GM19193 (cell line): ENCODE measurements around the gene B4GALT5.

Source experiments
- POLR2A ChIP-seq: IDR thresholded peaks from 4 replicates; pipeline ENCODE4 v1.6.1; 2011; ENCODE audit not compliant: insufficient read depth, insufficient read length; ENCODE audit errors: extremely low read depth

The B4GALT5 gene

GRCh38 chr20:49616154-49617007 is 97.3 kb downstream of the B4GALT5 start:
- TF ChIP-seq POLR2A, result no peak

DNA sequence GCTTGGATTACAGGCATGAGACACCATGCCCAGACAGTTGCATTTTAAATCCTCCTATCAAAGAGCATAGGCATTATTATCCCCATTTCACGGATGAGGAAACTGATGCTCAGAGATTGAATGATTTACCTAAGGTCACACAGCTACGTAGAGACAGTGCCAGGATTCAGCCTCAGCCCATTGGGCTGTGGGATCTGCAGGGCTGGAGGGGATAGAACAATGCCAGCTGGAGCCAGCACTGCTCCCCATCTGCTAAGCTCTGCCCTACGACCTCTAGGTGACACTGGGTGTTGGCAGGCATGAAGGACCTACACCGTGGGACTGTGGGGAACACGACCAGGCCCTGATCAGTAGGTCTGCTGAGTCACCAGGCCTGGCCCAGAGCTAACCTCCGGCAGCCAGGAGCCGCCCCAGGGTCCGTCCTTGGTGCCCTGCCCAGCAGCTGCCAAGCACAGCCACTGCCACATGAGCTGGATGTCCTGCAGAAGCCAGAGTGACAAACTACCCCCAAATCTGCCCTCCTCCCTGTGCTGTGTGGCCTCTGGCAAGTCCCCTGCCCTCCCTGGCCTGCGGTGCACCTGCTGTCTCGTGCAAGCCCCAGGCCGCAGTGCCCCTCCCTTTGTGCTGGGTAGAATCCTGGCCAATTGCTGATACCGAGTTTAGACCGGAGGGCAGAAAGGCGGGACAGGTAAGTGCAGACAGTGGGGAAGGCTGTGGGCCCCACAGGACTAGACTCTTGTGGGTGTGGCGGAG is 98.1 kb downstream of the B4GALT5 start:
- TF ChIP-seq POLR2A, result no peak

DNA sequence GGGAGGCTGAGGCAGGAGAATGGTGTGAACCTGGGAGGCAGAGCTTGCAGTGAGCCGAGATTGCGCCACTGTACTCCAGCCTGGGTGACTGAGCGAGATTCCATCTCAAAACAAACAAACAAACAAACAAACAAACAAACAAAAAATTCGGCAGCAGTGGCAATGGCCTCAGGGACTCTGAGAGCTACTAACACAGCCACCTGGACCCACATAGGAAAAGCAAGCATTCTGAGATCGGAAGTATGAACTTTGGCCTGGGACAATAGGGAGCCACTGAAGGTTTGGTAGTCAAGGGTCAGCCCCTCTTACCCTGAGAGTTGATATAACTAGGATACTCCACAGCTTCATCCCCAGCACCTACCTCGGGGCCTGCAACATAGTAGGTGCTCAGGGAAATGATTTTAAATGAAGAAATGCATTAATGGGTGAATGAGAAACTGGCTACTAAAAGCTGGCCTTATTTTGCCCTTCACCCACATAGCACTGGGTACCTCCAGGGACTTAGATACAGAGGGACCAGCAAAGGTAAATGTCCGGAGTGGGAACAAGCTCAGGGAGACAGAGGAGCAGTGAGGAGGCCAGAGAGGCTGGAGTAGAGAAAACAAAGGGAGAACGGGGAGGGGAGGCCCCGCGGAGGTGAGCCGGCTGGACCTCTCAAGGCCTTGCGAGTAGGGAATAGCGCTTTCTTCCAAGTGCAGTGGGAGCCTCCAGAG is 99.2 kb downstream of the B4GALT5 start:
- no peak for TF ChIP-seq POLR2A

GRCh38 chr20:49612127-49612738 is 101.4 kb downstream of the B4GALT5 start:
- TF ChIP-seq POLR2A, result no peak

DNA sequence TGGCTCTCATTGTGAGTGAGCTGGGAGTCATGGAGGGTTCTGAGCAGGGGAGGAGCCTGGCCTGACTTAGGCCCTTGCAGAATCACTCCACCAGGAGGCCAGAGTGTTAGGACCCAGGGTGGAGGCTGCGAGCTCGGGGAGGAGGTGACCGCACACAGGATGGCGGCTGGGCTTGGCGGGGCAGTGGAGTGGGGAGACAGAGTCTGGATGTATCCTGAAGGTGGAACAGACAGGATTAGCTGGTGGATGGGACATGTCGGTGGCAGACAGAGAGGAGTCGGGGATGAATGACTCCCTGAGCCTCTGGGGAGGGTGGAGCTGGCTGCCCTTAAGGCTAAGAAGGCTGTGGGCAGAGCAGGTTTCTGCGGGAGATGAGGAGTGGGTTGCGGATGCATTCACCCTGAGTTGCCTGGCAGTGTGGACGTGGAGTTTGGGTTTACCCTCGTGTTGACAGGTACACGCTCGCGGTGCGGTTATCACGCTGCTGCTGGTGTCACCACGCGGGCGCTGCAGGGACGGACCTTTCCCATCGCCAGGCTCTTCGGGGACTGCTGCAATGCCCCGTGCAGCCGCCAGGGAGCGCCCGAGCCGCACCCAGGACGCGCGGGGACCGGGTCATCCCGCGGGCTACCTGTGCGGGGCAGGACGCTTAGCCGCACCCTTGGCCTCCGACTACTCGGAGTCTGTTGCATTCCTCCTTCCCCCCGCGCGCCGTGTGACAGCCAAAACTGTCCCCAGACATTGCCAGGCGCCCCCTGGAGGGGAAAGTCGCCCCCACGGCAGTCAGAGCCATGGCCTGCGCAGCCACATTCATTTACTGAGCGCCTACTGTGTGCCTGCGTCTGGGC is 102.8 kb downstream of the B4GALT5 start:
- no peak for TF ChIP-seq POLR2A

DNA sequence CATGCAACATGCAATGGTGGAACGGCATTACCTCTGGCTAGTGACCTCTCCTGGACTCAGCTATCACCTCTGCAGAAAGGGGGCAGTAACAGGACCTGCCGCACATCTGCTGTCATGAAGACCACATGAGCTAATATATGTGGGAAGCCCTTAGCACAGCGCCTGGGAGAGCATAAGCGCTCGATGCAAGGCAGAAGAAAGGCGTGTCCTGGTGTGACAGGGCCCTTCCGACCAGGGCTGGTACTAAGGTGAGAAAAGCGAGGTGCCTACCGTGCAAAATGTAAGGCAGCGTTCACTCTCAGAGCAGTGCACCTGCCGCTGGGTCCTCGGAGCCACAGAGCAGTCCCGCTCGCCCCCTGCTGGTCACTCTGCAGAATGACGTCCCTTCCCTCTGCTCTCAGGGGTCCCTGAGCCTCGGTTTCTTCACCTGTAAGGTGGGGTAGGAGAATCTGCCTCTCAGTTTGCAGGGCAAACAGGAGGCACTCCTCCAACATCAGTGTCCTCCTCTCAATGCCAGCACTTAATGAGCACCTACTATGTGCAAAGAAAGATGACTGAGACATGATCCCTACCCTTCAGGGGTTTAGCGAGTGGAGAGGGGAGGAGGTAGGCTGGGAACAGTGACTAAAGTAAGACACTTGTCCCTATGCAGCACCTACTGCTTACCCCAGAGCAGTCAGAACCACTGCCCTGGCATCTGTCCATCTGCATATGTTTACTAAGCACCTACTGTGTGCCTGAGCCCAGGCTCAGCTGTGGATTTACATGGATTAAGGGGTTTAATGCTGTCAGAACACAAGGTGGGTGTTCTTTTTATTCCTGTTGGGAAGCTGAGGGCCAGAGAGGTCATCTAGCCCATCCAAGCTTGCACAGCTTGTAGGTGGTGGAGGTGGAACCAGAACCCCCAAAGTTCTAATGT is 104.7 kb downstream of the B4GALT5 start:
- TF ChIP-seq POLR2A, result no peak

DNA sequence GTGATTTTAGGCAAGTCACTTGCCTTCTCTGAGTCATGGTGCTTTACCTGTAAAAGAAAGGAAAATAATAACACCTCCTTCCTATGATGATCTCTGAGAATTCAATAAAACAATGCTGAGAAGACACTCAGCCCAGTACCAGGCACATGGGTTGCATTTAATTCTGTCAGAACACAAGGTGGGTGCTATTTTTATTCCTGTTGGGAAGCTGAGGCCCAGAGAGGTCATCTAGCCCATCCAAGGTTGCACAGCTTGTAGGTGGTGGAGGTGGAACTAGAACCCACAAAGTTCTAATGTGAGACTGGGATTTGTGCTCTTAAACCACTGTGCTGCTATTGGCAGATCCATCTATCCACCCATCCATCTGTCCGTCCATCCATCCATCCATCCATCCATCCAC is 106.1 kb downstream of the B4GALT5 start:
- TF ChIP-seq POLR2A, result no peak

DNA sequence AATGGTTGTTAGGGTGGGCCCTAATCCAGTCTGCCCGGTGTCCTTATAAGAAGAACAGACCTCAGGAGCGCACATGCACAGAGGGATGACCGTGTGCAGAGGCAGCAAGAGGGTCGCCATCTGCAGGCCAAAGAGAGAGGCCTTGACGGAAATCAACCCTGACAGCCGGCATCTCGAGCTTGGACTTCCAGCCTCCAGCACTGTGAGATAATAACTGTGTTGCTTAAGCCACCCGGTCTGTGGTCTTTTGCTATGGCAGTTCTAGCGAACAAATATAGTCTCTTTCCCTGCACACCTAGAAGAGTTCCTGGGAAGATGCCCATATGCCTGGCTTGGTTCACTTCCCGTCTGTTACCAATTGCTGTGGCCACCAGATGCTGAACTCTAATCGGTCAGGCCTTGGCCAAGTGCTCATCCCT is 110.5 kb downstream of the B4GALT5 start:
- TF ChIP-seq POLR2A, result no peak

DNA sequence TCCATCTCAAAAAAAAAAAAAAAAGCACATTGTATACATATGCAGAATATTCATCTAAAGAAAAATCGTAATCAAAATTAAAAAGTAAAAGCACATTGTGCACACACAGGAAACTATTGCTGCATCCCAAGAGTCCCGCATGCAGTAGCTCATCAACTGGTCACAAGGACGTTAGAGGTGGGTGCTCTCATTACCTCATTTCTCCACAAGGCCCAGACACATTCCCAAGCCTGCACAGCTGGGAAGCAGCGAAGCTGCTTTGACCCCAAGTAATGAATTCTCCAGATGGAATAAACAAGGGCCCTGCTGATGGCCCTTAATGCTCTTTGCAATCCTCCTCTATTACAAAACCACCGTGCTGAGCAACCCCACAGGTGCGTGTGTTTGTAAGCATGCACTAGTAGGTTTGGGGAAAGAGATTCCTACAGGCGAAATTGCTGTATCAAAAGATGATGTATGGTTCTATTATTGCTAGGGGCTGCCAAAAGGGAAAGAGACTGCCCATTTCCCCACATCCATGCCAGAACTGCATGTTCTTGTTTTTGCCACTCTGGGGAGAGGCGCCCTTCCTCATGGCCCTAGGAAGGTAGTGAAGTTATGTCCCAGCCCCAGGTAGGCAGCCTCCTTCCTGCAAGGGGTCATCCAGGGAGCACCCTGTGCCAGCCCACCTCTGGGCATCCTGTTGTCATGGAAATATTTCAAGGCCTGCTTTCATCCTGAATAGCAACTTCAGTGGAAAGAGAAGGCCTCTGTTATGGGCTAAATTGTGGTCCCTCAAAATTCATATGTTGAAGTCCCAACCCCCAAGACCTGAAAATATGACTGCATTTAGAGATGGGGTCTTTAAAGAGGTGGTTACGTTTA is 111.1 kb downstream of the B4GALT5 start:
- no peak for TF ChIP-seq POLR2A

GRCh38 chr20:49601153-49601924 is 112.3 kb downstream of the B4GALT5 start:
- TF ChIP-seq POLR2A, result no peak

- no peak for TF ChIP-seq POLR2A
Measured at GRCh38 chr20:49599746-49600113, 113.9 kb downstream of the B4GALT5 start.
